Sigmoid colon (tissue), 7 donors: ENCODE data around the gene PDZD7. TPM values are rescaled to one million over a fixed set of nuclear protein-coding genes. Genes with fewer than 3 reads are reported as not detected.
A peak's percentile ranks its signal among the peaks of the same experiment; 100 is the strongest.

Experiments used
- DNase-seq: peaks from one replicate; pipeline ENCODE4 v3.0.0-alpha.2; 2019
- H3K27ac ChIP-seq, 4 donors: fragments of 200-600 bp; sonication (generic); one replicate each; pipeline ENCODE4 v1.5.1; 2016 to 2019; ENCODE audit warnings: mild to moderate bottlenecking in 1 of 4
- H3K27me3 ChIP-seq, 3 donors: fragments of 200-600 bp; sonication (generic); one replicate each; pipeline ENCODE4 v1.5.1; 2019; ENCODE audit warnings: mild to moderate bottlenecking in 1 of 3
- H3K36me3 ChIP-seq, 4 donors: fragments of 200-600 bp; sonication (generic); one replicate each; pipeline ENCODE4 v1.5.1; 2016 to 2019
- H3K4me1 ChIP-seq, 4 donors: fragments of 200-600 bp; sonication (generic); one replicate each; pipeline ENCODE4 v1.5.1; 2017 to 2019
- H3K4me3 ChIP-seq, 4 donors: fragments of 200-600 bp; sonication (generic); one replicate each; pipeline ENCODE4 v1.5.1; 2017 to 2019; ENCODE audit warnings: mild to moderate bottlenecking in 2 of 4, moderate library complexity in 1 of 4
- H3K9me3 ChIP-seq, 4 donors: fragments of 200-600 bp in 3 of 4; sonication (generic) in 3 of 4; one replicate each; pipeline versions ENCODE4 v1.5.1 to v1.6.1; 2013 to 2019
- EP300 ChIP-seq, 4 donors: sonication (generic); formaldehyde crosslinking; IDR thresholded peaks; one replicate each; pipeline ENCODE4 v1.6.1; 2017; ENCODE audit warnings: antibody characterized with exemption in 4 of 4
- POLR2A ChIP-seq, 2 donors: fragments of 450-650 bp; IDR thresholded peaks; one replicate each; pipeline ENCODE4 v1.6.1; 2016; ENCODE audit warnings: antibody characterized with exemption in 2 of 2, mild to moderate bottlenecking in 2 of 2, moderate library complexity in 2 of 2
- POLR2AphosphoS5 ChIP-seq, 4 donors: sonication (generic); formaldehyde crosslinking; IDR thresholded peaks; one replicate each; pipeline ENCODE4 v1.6.1; 2017; ENCODE audit warnings: antibody characterized with exemption in 4 of 4
- WGBS, 2 donors: extraction: QIAGEN DNeasy Blood & Tissue Kit; methylation state at CpG; one replicate each; pipeline ENCODE4 v1.1.7; 2013; 5-methylcytosine and 5-hydroxymethylcytosine counted together
- intact Hi-C: fragments of 100-400 bp; cut with DNase I; formaldehyde crosslinking; loops from one replicate; pipeline ENCODE4 v1.15.1; 2023
- polyA plus RNA-seq, 3 donors: library from polyadenylated mRNA; stranded (reverse); fragments of 200-250 nt; gene quantifications; one replicate each; pipeline ENCODE4 v1.2.3, GENCODE V29; 2013
- total RNA-seq, 4 donors: library from RNA; depleted of rRNA; stranded (reverse); fragments of >200 nt; gene quantifications; one replicate each; pipeline ENCODE4 v1.1.0, GENCODE V29; 2016
- TF ChIP-seq, protein P1 (sequence below), 4 experiments: fragments of 450-650 bp in 3 of 4; fragments of 200-600 bp in 1 of 4; IDR thresholded peaks; one replicate each; pipeline ENCODE4 v1.5.1; 2016 to 2019; ENCODE audit warnings: antibody characterized with exemption in 4 of 4, mild to moderate bottlenecking in 3 of 4, moderate library complexity in 2 of 4
- donor health status: healthy with polysubstance abuse.
- donor health status: Bipolar disorder and iron deficiency.
- donor health status: healthy.

PDZD7 gene
- total and polyA plus RNA-seq, 7 donors = 0.16 to 2.4 (median 0.90) TPM; not detected in 1

GRCh38 chr10:101028446-101029337, 2.2 kb downstream of the PDZD7 start:
- no peak overlapping the region for H3K4me3 ChIP-seq
- H3K36me3 ChIP-seq = no peaks in the 10 kb centered on the region
- H3K27ac ChIP-seq = no peak overlapping the region
- intact Hi-C loops = no loop called here
- H3K9me3 ChIP-seq = no peaks in the 10 kb centered on the region
- peaks cover 0 to 28% (median 20%) of the 10 kb centered on the region in 4 donors for H3K4me1 ChIP-seq
- DNase-seq = peak; percentile 63
- H3K27me3 ChIP-seq = peaks cover 0 to 10% (median 0%) of the 10 kb centered on the region in 3 donors
- TF ChIP-seq POLR2A (IDR thresholded peaks at IDR 0.05) = no peak
- TF ChIP-seq POLR2AphosphoS5 (IDR thresholded peaks at IDR 0.05) = no peak
- TF ChIP-seq EP300 (IDR thresholded peaks at IDR 0.05) = no peak
- TF ChIP-seq, protein P1, sequence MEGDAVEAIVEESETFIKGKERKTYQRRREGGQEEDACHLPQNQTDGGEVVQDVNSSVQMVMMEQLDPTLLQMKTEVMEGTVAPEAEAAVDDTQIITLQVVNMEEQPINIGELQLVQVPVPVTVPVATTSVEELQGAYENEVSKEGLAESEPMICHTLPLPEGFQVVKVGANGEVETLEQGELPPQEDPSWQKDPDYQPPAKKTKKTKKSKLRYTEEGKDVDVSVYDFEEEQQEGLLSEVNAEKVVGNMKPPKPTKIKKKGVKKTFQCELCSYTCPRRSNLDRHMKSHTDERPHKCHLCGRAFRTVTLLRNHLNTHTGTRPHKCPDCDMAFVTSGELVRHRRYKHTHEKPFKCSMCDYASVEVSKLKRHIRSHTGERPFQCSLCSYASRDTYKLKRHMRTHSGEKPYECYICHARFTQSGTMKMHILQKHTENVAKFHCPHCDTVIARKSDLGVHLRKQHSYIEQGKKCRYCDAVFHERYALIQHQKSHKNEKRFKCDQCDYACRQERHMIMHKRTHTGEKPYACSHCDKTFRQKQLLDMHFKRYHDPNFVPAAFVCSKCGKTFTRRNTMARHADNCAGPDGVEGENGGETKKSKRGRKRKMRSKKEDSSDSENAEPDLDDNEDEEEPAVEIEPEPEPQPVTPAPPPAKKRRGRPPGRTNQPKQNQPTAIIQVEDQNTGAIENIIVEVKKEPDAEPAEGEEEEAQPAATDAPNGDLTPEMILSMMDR (IDR thresholded peaks at IDR 0.05) = no peak
- WGBS, 2 donors = 62 to 65% methylated on average over 7 of the region's 7 CpGs

DNA sequence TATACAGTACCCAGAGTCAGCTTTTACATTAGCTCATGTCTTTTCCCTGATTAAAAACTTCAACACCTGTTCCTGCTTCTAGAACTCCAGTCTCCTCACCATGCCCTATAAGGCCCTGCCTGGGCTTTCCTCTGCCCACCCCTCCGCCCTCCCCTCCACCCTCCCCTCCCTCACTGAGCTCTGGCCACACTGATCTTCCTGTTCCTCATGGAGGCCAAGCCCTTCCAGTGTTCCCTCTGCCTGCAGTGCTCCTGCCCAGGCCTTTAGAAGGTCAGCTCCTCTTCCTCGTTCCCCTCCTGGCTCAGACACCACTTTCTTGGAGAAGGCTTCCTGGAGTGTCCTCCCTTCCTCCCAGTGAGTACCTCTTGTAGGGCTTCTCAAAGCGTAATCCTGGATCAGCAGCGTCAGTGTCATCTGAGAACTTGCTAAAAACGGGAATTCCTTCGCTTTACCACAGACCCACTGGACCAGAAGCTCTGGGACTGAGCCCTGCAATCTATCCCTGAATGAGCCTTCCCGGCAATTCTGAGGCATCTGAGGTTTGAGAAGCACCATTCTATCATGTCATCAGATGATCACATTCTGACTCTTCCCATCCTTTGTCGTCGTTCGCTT, 3.7 kb downstream of the PDZD7 start:
- Histone ChIP-seq H3K9me3 (no peaks in the 10 kb centered on the region), H3K4me1 (peaks cover 0 to 15% (median 8%) of the 10 kb centered on the region in 4 donors), H3K36me3 (no peaks in the 10 kb centered on the region), H3K27me3 (peaks cover 0 to 10% (median 0%) of the 10 kb centered on the region in 3 donors), H3K4me3 (no peak overlapping the region), H3K27ac (no peak overlapping the region)
- intact Hi-C loops = no loop called here
- DNase-seq = no peak
- TF ChIP-seq POLR2A (IDR thresholded peaks at IDR 0.05) = no peak
- TF ChIP-seq, protein P1 (IDR thresholded peaks at IDR 0.05) = no peak
- TF ChIP-seq EP300 (IDR thresholded peaks at IDR 0.05) = no peak
- no peak for TF ChIP-seq POLR2AphosphoS5 (IDR thresholded peaks at IDR 0.05)
- WGBS, 2 donors = 77 to 81% methylated on average over 10 of the region's 10 CpGs

GRCh38 chr10:101022967-101023705, 7.8 kb downstream of the PDZD7 start:
- Histone ChIP-seq H3K27ac (no peak overlapping the region), H3K4me3 (no peak overlapping the region), H3K9me3 (no peaks in the 10 kb centered on the region), H3K4me1 (peaks cover 0 to 8% (median 6%) of the 10 kb centered on the region in 4 donors), H3K27me3 (peaks cover 0 to 11% (median 0%) of the 10 kb centered on the region in 3 donors), H3K36me3 (no peaks in the 10 kb centered on the region)
- peak; percentile 56 for DNase-seq
- TF ChIP-seq POLR2AphosphoS5 (IDR thresholded peaks at IDR 0.05) (no peak), EP300 (IDR thresholded peaks at IDR 0.05) (no peak), POLR2A (IDR thresholded peaks at IDR 0.05) (no peak)
- TF ChIP-seq, protein P1 (IDR thresholded peaks at IDR 0.05) = no peak
- intact Hi-C loops = no loop called here
- 92 to 94% methylated on average over 15 of the region's 15 CpGs for WGBS, 2 donors

GRCh38 chr10:101021692-101022251, 9.2 kb downstream of the PDZD7 start:
- 88 to 90% methylated on average over 11 of the region's 11 CpGs for WGBS, 2 donors

More at GRCh38 chr10:101021692-101022251, 9.2 kb downstream of the PDZD7 start:
- Histone ChIP-seq H3K36me3 (no peaks in the 10 kb centered on the region), H3K4me1 (peaks cover 0 to 8% (median 6%) of the 10 kb centered on the region in 4 donors), H3K9me3 (no peaks in the 10 kb centered on the region), H3K4me3 (no peak overlapping the region), H3K27me3 (peaks cover 0 to 11% (median 0%) of the 10 kb centered on the region in 3 donors), H3K27ac (no peak overlapping the region)
- intact Hi-C loops = no loop called here
- TF ChIP-seq POLR2A (IDR thresholded peaks at IDR 0.05) (no peak), EP300 (IDR thresholded peaks at IDR 0.05) (no peak), POLR2AphosphoS5 (IDR thresholded peaks at IDR 0.05) (no peak)
- TF ChIP-seq, protein P1 (IDR thresholded peaks at IDR 0.05) = no peak
- DNase-seq = no peak
